ENCODE results near the gene CAMP. TPM values are rescaled to one million over a fixed set of nuclear protein-coding genes. Genes with fewer than 3 reads are reported as not detected.

Gene CAMP
- total RNA-seq, 1 donor from 2014 or later = not detected

- Mint-ChIP-seq H3K9me3 (no peaks in the 10 kb centered on the region), H3K4me3 (no peak overlapping the region), H3K4me1 (ENCODE audit: low read depth) (no peaks in the 10 kb centered on the region), H3K27me3 (ENCODE audit: insufficient read depth) (peaks cover 7% of the 10 kb centered on the region), H3K36me3 (ENCODE audit: low read depth) (no peaks in the 10 kb centered on the region), H3K27ac (no peak overlapping the region)
- intact Hi-C loops (cut with micrococcal nuclease) = no loop called here
- no peak for DNase-seq (ENCODE audit: low spot score)
These were observed 4.8 kb upstream of the CAMP start for GRCh38 chr3:48218537-48218936.

- intact Hi-C loops (cut with micrococcal nuclease) = no loop called here
- Mint-ChIP-seq H3K27ac (no peak overlapping the region), H3K9me3 (no peaks in the 10 kb centered on the region), H3K36me3 (ENCODE audit: low read depth) (no peaks in the 10 kb centered on the region), H3K4me1 (ENCODE audit: low read depth) (no peaks in the 10 kb centered on the region), H3K4me3 (no peak overlapping the region), H3K27me3 (ENCODE audit: insufficient read depth) (peaks cover 7% of the 10 kb centered on the region)
- DNase-seq (ENCODE audit: low spot score) = no peak
These were observed 3.8 kb upstream of the CAMP start for GRCh38 chr3:48219543-48219942.

DNA sequence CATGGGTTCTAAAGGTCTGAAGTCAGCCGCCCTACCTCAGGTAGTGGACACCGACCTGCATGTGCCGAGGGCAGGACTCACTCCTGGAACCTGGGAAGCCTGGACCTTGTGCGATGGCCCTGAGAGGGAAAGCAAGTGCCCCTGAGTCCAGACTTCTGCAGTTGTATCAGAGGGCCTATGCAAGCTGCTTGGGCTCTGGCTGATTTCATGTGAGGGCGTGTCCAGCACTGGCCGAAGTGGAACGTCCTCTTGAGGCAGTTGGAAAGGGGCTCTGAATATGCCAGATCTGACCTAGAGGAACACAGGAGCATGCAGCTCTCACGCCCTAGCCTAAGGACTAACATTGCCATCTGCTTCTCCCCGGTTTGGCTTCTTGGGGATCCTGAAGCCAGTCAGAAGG, 2.5 kb upstream of the CAMP start:
- H3K4me1 Mint-ChIP-seq (ENCODE audit: low read depth) = no peaks in the 10 kb centered on the region
- no peak overlapping the region for H3K27ac Mint-ChIP-seq
- no peaks in the 10 kb centered on the region for H3K9me3 Mint-ChIP-seq
- no peak for DNase-seq (ENCODE audit: low spot score)
- no peak overlapping the region for H3K4me3 Mint-ChIP-seq
- peaks cover 6% of the 10 kb centered on the region for H3K27me3 Mint-ChIP-seq (ENCODE audit: insufficient read depth)
- intact Hi-C loops (cut with micrococcal nuclease) = no loop called here
- no peaks in the 10 kb centered on the region for H3K36me3 Mint-ChIP-seq (ENCODE audit: low read depth)

GRCh38 chr3:48225587-48225986, 2.3 kb downstream of the CAMP start:
- DNase-seq (ENCODE audit: low spot score) = no peak
- Mint-ChIP-seq H3K4me3 (no peak overlapping the region), H3K27me3 (ENCODE audit: insufficient read depth) (peaks cover 8% of the 10 kb centered on the region), H3K9me3 (no peaks in the 10 kb centered on the region), H3K4me1 (ENCODE audit: low read depth) (no peaks in the 10 kb centered on the region), H3K36me3 (ENCODE audit: low read depth) (no peaks in the 10 kb centered on the region), H3K27ac (no peak overlapping the region)
- intact Hi-C loops (cut with micrococcal nuclease) = no loop called here

GRCh38 chr3:48226939-48227338, 3.6 kb downstream of the CAMP start:
- Mint-ChIP-seq H3K4me3 (no peak overlapping the region), H3K27ac (no peak overlapping the region), H3K4me1 (ENCODE audit: low read depth) (no peaks in the 10 kb centered on the region), H3K9me3 (no peaks in the 10 kb centered on the region), H3K36me3 (ENCODE audit: low read depth) (no peaks in the 10 kb centered on the region), H3K27me3 (ENCODE audit: insufficient read depth) (peaks cover 5% of the 10 kb centered on the region)
- intact Hi-C loops (cut with micrococcal nuclease) = no loop called here
- no peak for DNase-seq (ENCODE audit: low spot score)

DNA sequence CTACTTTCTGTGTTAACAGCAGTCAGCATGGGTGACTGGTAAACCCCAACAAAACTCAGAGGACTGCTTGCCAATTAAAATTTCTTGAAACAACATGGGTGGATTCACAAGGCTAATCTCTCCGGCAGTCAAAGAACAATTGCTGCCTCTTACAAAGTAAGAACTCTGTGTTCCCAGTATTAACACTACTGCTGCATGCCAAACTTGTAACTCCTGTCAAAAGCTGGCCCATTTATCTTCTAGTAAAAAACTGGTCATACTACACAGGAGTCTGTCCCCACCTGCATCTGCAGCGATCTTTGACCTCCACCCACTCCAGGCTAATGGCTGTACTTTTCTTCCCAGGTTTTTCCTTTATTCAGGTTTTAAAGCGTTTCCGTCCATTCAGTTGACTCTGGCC, 8.9 kb downstream of the CAMP start:
- intact Hi-C loops (cut with micrococcal nuclease) = loop anchor here (1.0 to 2.0 kb wide), 4 partner anchors 37 to 204 kb away; no protein-coding TSS in a partner anchor
- Mint-ChIP-seq H3K4me1 (ENCODE audit: low read depth) (peaks cover 10% of the 10 kb centered on the region), H3K36me3 (ENCODE audit: low read depth) (no peaks in the 10 kb centered on the region), H3K9me3 (no peaks in the 10 kb centered on the region), H3K27ac (no peak overlapping the region), H3K4me3 (no peak overlapping the region), H3K27me3 (ENCODE audit: insufficient read depth) (peaks cover 1% of the 10 kb centered on the region)
- DNase-seq (ENCODE audit: low spot score) = no peak

DNA sequence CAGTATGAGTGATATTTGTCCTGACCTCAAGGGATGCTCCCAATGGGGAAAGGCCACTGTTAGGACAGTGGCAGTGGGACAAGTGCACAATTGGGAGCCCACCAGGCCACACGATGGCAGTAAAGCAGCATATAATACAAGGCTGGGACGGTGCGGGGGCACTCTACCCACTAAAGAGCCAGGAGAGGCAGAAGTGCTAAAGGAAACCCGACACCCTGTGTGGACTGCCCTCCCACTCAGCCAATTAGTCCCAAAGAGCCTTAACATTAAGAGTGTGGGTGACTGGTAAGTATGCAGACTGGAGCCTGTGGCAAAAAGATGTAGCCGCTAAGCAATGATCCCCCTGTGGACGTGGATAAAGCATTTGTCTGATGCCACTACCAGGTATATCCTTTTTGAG, 9.4 kb downstream of the CAMP start:
- H3K27ac Mint-ChIP-seq = no peak overlapping the region
- no peaks in the 10 kb centered on the region for H3K27me3 Mint-ChIP-seq (ENCODE audit: insufficient read depth)
- intact Hi-C loops (cut with micrococcal nuclease) = loop anchor here (1.0 to 2.0 kb wide), 4 partner anchors 36 to 204 kb away; no protein-coding TSS in a partner anchor
- H3K9me3 Mint-ChIP-seq = no peaks in the 10 kb centered on the region
- DNase-seq (ENCODE audit: low spot score) = peak; percentile 26
- peaks cover 10% of the 10 kb centered on the region for H3K4me1 Mint-ChIP-seq (ENCODE audit: low read depth)
- no peaks in the 10 kb centered on the region for H3K36me3 Mint-ChIP-seq (ENCODE audit: low read depth)
- H3K4me3 Mint-ChIP-seq = no peak overlapping the region

DNA sequence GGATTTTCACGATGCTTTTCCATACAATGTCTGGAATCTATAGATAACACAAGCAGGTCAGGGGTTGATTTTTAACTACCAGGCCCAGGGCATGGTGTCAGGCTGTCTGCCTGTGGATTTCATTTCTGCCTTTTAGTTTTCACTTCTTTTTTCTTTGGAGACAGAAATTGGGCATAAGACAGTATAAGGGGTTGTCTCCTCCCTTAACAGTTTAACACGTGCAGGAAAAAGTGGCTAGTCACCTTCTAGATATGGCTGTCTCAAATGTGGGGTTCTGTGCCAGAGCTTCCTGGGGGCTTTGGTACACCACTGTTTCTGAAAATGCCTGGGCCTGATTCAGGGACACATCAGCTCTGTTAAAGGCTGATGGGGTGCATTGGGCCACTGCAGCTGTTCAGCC, 10.2 kb downstream of the CAMP start:
- H3K9me3 Mint-ChIP-seq = no peaks in the 10 kb centered on the region
- H3K4me1 Mint-ChIP-seq (ENCODE audit: low read depth) = peaks cover 10% of the 10 kb centered on the region
- intact Hi-C loops (cut with micrococcal nuclease) = loop anchor here (2.0 kb wide), 1 partner anchor 35 kb away; no protein-coding TSS in a partner anchor
- no peak overlapping the region for H3K4me3 Mint-ChIP-seq
- no peak overlapping the region for H3K27ac Mint-ChIP-seq
- H3K27me3 Mint-ChIP-seq (ENCODE audit: insufficient read depth) = no peaks in the 10 kb centered on the region
- DNase-seq (ENCODE audit: low spot score) = no peak
- no peaks in the 10 kb centered on the region for H3K36me3 Mint-ChIP-seq (ENCODE audit: low read depth)

DNA sequence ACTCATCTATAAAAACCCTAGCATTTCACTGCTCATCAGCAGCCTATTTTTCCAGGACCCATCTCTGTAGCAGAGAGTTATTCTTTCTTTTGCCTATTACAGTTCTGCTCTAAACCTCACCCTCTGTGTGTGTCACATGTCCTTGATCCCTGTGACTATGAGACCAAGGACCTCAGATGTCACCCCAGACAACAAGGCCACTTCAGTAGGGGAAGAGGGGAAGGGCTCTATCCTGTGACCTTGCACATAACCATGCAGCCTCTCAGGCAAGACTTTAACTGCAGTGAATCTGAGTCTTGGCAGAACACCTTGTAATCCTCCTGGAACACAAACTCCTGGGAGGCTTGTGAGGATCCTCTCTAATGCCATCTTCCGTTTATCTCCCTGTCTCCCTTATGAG, 13.2 kb downstream of the CAMP start:
- Mint-ChIP-seq H3K36me3 (ENCODE audit: low read depth) (no peaks in the 10 kb centered on the region), H3K4me3 (no peak overlapping the region), H3K27me3 (ENCODE audit: insufficient read depth) (no peaks in the 10 kb centered on the region), H3K9me3 (no peaks in the 10 kb centered on the region), H3K4me1 (ENCODE audit: low read depth) (peaks cover 19% of the 10 kb centered on the region), H3K27ac (no peak overlapping the region)
- DNase-seq (ENCODE audit: low spot score) = no peak
- intact Hi-C loops (cut with micrococcal nuclease) = no loop called here

- DNase-seq (ENCODE audit: low spot score) = no peak
- H3K27ac Mint-ChIP-seq = no peak overlapping the region
- intact Hi-C loops (cut with micrococcal nuclease) = no loop called here
- no peaks in the 10 kb centered on the region for H3K9me3 Mint-ChIP-seq
- H3K4me1 Mint-ChIP-seq (ENCODE audit: low read depth) = peaks cover 9% of the 10 kb centered on the region
- no peak overlapping the region for H3K4me3 Mint-ChIP-seq
- H3K27me3 Mint-ChIP-seq (ENCODE audit: insufficient read depth) = no peaks in the 10 kb centered on the region
- H3K36me3 Mint-ChIP-seq (ENCODE audit: low read depth) = no peaks in the 10 kb centered on the region
These were observed 15.3 kb downstream of the CAMP start for GRCh38 chr3:48238531-48239085.

DNA sequence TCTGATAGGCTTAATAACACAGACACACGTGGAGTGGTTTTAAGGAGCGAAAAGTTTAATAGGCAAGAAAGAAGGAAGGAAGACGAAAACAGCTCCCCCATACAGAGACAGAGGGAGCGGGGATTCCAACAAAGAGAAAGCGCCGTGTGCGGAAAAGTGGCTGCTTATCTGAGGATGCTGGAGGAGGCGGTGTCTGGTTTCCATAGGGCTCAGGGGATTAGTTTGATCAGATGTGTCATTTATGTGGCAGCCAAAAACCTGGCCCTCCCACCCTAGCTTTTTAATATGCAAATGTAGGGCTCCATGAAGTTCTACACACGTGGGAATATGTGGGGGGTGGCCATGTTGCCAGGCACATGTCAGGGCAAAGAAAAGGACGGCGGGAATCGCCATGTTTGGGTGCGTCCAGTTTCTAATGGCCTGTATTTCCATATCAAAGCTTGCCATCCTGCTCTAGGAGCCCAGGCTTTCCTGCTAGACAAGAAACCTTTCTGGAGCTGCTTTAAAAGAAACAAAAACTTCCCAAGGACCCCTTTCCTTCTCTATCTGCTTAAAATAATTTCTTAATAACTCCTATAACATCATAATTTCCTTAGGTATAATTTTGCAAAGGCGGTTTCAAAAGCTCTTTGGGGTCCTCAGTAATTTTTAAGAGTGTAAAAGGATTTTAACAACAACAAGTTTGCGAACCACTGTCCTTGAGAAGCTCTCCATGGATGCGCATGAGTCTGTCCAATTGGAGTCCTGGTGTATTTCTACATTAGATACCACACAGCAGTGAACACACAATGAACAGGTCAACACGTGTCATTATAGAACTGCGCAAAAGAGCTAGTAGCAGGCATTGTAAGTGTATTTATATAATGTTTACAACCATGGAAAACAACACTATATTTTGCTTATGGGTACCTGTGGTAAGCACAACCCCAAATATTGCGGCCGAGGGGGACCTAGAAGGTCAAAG, 17.0 kb downstream of the CAMP start:
- Mint-ChIP-seq H3K36me3 (ENCODE audit: low read depth) (peaks cover 4% of the 10 kb centered on the region), H3K27me3 (ENCODE audit: insufficient read depth) (no peaks in the 10 kb centered on the region), H3K9me3 (no peaks in the 10 kb centered on the region), H3K27ac (peak overlapping the region; percentile 95), H3K4me3 (peak overlapping the region; percentile 91), H3K4me1 (ENCODE audit: low read depth) (peaks cover 19% of the 10 kb centered on the region)
- DNase-seq (ENCODE audit: low spot score) = no peak
- intact Hi-C loops (cut with micrococcal nuclease) = loop anchor here (2.0 kb wide), 3 partner anchors 161 to 727 kb away; partner anchors contain the start of genes ARIH2 and ELP6

GRCh38 chr3:48241796-48242455, 18.6 kb downstream of the CAMP start:
- H3K4me3 Mint-ChIP-seq = peak overlapping the region; percentile 91
- no peaks in the 10 kb centered on the region for H3K9me3 Mint-ChIP-seq
- peaks cover 5% of the 10 kb centered on the region for H3K36me3 Mint-ChIP-seq (ENCODE audit: low read depth)
- peak overlapping the region; percentile 95 for H3K27ac Mint-ChIP-seq
- DNase-seq (ENCODE audit: low spot score) = no peak
- H3K4me1 Mint-ChIP-seq (ENCODE audit: low read depth) = peaks cover 20% of the 10 kb centered on the region
- intact Hi-C loops (cut with micrococcal nuclease) = loop anchor here (1.0 to 2.0 kb wide), 9 partner anchors 26 to 729 kb away; partner anchors contain the start of genes ARIH2, CCDC51, CDC25A and ELP6
- H3K27me3 Mint-ChIP-seq (ENCODE audit: insufficient read depth) = no peaks in the 10 kb centered on the region

GRCh38 chr3:48243886-48244285, 20.6 kb downstream of the CAMP start:
- DNase-seq (ENCODE audit: low spot score) = no peak
- no peak overlapping the region for H3K27ac Mint-ChIP-seq
- no peaks in the 10 kb centered on the region for H3K9me3 Mint-ChIP-seq
- H3K4me3 Mint-ChIP-seq = peak overlapping the region; percentile 33
- intact Hi-C loops (cut with micrococcal nuclease) = no loop called here
- peaks cover 23% of the 10 kb centered on the region for H3K36me3 Mint-ChIP-seq (ENCODE audit: low read depth)
- H3K27me3 Mint-ChIP-seq (ENCODE audit: insufficient read depth) = no peaks in the 10 kb centered on the region
- peaks cover 39% of the 10 kb centered on the region for H3K4me1 Mint-ChIP-seq (ENCODE audit: low read depth)
